ENCODE results near the gene ETFBKMT. TPM values are rescaled to one million over a fixed set of nuclear protein-coding genes. Genes with fewer than 3 reads are reported as not detected.
"Not testable (repeated sequence)": the region's sequence is repeated elsewhere in the genome, so short reads cannot be mapped to it uniquely, and the experiment has no call there.

ETFBKMT gene
- polyA plus RNA-seq, 1 of the 3 experiments (the other 2 are of a cell fraction): 1.6 TPM

- TF ChIP-seq CTCF (IDR thresholded peaks at IDR 0.05) (no peak), RCOR1 (IDR thresholded peaks at IDR 0.05; ENCODE audit: low read length) (no peak), EP300 (IDR thresholded peaks at IDR 0.05; ENCODE audit: borderline replicate concordance in 1 of 2, low read depth in 1 of 2, low read length in 1 of 2) (no peak), USF1 (IDR thresholded peaks at IDR 0.05; ENCODE audit: borderline replicate concordance, low read depth) (no peak), FOXJ3 (CRISPR knock-in tag; IDR thresholded peaks at IDR 0.05) (no peak), TCF12 (IDR thresholded peaks at IDR 0.05) (no peak)
Observed at GRCh38 chr12:31669020-31669419, 9.5 kb downstream of the ETFBKMT start (continued).

- H2AFZ ChIP-seq (ENCODE audit: low read depth); H4K20me1 ChIP-seq (ENCODE audit: insufficient read depth); H3K4me2 ChIP-seq; H3K4me1 ChIP-seq (ENCODE audit: control insufficient read depth in 1 of 2, insufficient read depth in 2 of 2, low read depth in 1 of 2, low read length in 1 of 2); H3K27ac ChIP-seq (ENCODE audit: low read depth in 2 of 2, low read length in 1 of 2); H3F3A ChIP-seq (replicated peaks; ENCODE audit: insufficient read depth); POLR2A ChIA-PET; H3K9ac ChIP-seq; H3K9me3 ChIP-seq; DNase-seq; H3K79me2 ChIP-seq (ENCODE audit: insufficient read depth); H3K9me2 ChIP-seq; H3K4me3 ChIP-seq (ENCODE audit: low read depth in 2 of 2, low read length in 1 of 2); H3K27me3 ChIP-seq (ENCODE audit: insufficient read depth): not testable (repeated sequence)
- 65% methylated on average over 2 of the region's 2 CpGs for WGBS (ENCODE audit: low lambda C conversion rate)
- H3K36me3 ChIP-seq (replicated peaks in 1 of 2; ENCODE audit: control insufficient read depth in 1 of 2, insufficient read depth in 2 of 2, low read length in 1 of 2): peaks cover 0 to 32% of the 10 kb centered on the region in 2 experiments
- CTCF ChIA-PET: interaction anchor here (1.2 to 1.3 kb wide), 2 partner anchors 248 to 267 kb away, joined by 3 read pairs; no protein-coding TSS in a partner anchor
Observed at GRCh38 chr12:31669582-31669981, 10.1 kb downstream of the ETFBKMT start.

GRCh38 chr12:31672521-31672920 is 13.0 kb downstream of the ETFBKMT start:
- DNase-seq: no peak
- Histone ChIP-seq H3K9ac (no peak overlapping the region), H3F3A (replicated peaks; ENCODE audit: insufficient read depth) (peaks cover 3% of the 10 kb centered on the region), H3K27ac (ENCODE audit: low read depth in 2 of 2, low read length in 1 of 2) (no peak overlapping the region), H3K4me3 (ENCODE audit: low read depth in 2 of 2, low read length in 1 of 2) (no peak overlapping the region), H3K9me3 (peaks cover 8% of the 10 kb centered on the region; the same call in 1 of the 2 replicates), H4K20me1 (ENCODE audit: insufficient read depth) (no peaks in the 10 kb centered on the region), H3K36me3 (replicated peaks in 1 of 2; ENCODE audit: control insufficient read depth in 1 of 2, insufficient read depth in 2 of 2, low read length in 1 of 2) (peaks cover 0 to 26% of the 10 kb centered on the region in 2 experiments), H3K27me3 (ENCODE audit: insufficient read depth) (no peaks in the 10 kb centered on the region), H3K4me2 (no peak overlapping the region), H3K79me2 (ENCODE audit: insufficient read depth) (no peaks in the 10 kb centered on the region), H2AFZ (ENCODE audit: low read depth) (no peak overlapping the region), H3K9me2 (no peaks in the 10 kb centered on the region), H3K4me1 (ENCODE audit: control insufficient read depth in 1 of 2, insufficient read depth in 2 of 2, low read depth in 1 of 2, low read length in 1 of 2) (no peaks in the 10 kb centered on the region)
- WGBS (ENCODE audit: low lambda C conversion rate): 94% methylated on average over 4 of the region's 4 CpGs
- ChIA-PET CTCF (no interaction called here), POLR2A (no interaction called here)
- TF ChIP-seq POLR2AphosphoS5 (IDR thresholded peaks at IDR 0.05; ENCODE audit: low read depth, low read length) (no peak), MEF2A (IDR thresholded peaks at IDR 0.05; ENCODE audit: borderline replicate concordance, low read depth) (no peak), CTCF (IDR thresholded peaks at IDR 0.05) (no peak), EP300 (IDR thresholded peaks at IDR 0.05; ENCODE audit: borderline replicate concordance in 1 of 2, low read depth in 1 of 2, low read length in 1 of 2) (no peak), RCOR1 (IDR thresholded peaks at IDR 0.05; ENCODE audit: low read length) (no peak), TAF1 (IDR thresholded peaks at IDR 0.05; ENCODE audit: borderline replicate concordance, low read depth, low read length) (no peak), GABPA (IDR thresholded peaks at IDR 0.05; ENCODE audit: low read depth) (no peak), ZBTB33 (IDR thresholded peaks at IDR 0.05; ENCODE audit: borderline replicate concordance, low read depth) (no peak), USF1 (IDR thresholded peaks at IDR 0.05; ENCODE audit: borderline replicate concordance, low read depth) (no peak), GATA2 (CRISPR knock-in tag; IDR thresholded peaks at IDR 0.05) (no peak), TCF12 (IDR thresholded peaks at IDR 0.05) (no peak), YY1 (IDR thresholded peaks at IDR 0.05; ENCODE audit: low read depth) (no peak)
